Liver (tissue), 3 donors: Measurements from ENCODE around the gene YBX3.

Experiments used
- EGR1 ChIP-seq, 2 donors: IDR thresholded peaks; 2 replicates each; pipeline ENCODE4 v1.6.1; 2016 to 2018; ENCODE audit warnings: antibody characterized with exemption in 2 of 2, low read depth in 2 of 2
- FOXA1 ChIP-seq: IDR thresholded peaks from 2 replicates; pipeline ENCODE4 v1.6.1; 2016; ENCODE audit warnings: antibody characterized with exemption
- GABPA ChIP-seq, 2 donors: IDR thresholded peaks in 1 of 2; conservative IDR thresholded peaks in 1 of 2; 2 replicates each; pipeline ENCODE4 v1.6.1; 2016; ENCODE audit warnings: antibody characterized with exemption in 2 of 2, mild to moderate bottlenecking in 1 of 2, moderate library complexity in 1 of 2
- JUND ChIP-seq, 2 donors: IDR thresholded peaks; 2 replicates each; pipeline ENCODE4 v1.6.1; 2016; ENCODE audit warnings: antibody characterized with exemption in 2 of 2
- MAX ChIP-seq: IDR thresholded peaks from 2 replicates; pipeline ENCODE4 v1.6.1; 2016; ENCODE audit warnings: antibody characterized with exemption
- RAD21 ChIP-seq, 2 donors: IDR thresholded peaks; 2 replicates each; pipeline ENCODE4 v1.6.1; 2016; ENCODE audit warnings: antibody characterized with exemption in 2 of 2, mild to moderate bottlenecking in 2 of 2
- REST ChIP-seq: IDR thresholded peaks from 2 replicates; pipeline ENCODE4 v1.6.1; 2016; ENCODE audit warnings: antibody characterized with exemption, mild to moderate bottlenecking
- RXRA ChIP-seq, 2 donors: IDR thresholded peaks; 2 replicates each; pipeline ENCODE4 v1.6.1; 2017 to 2018; ENCODE audit warnings: antibody characterized with exemption in 2 of 2, mild to moderate bottlenecking in 1 of 2
- SP1 ChIP-seq: IDR thresholded peaks from 2 replicates; pipeline ENCODE4 v1.6.1; 2018; ENCODE audit warnings: antibody characterized with exemption, mild to moderate bottlenecking
- TAF1 ChIP-seq: conservative IDR thresholded peaks from 2 replicates; pipeline ENCODE4 v1.6.1; 2016; ENCODE audit warnings: antibody characterized with exemption, mild to moderate bottlenecking
- YY1 ChIP-seq: IDR thresholded peaks from 2 replicates; pipeline ENCODE4 v1.6.1; 2016; ENCODE audit warnings: antibody characterized with exemption, mild to moderate bottlenecking
- ZBTB33 ChIP-seq: IDR thresholded peaks from 2 replicates; pipeline ENCODE4 v1.6.1; 2016; ENCODE audit warnings: antibody characterized with exemption
- TF ChIP-seq, protein P1 (sequence below): fragments of 150-350 bp; IDR thresholded peaks from 2 replicates; pipeline ENCODE4 v1.5.1; 2017; ENCODE audit warnings: improper control_type of control experiment, low read depth, low read length; ENCODE audit not compliant: missing input control
- TF ChIP-seq, protein P2 (sequence below): IDR thresholded peaks from 2 replicates; pipeline ENCODE4 v1.6.1; 2016; ENCODE audit warnings: antibody characterized with exemption
- donor health status: healthy.
- donor health status: healthy.

- TF ChIP-seq JUND (IDR thresholded peaks at IDR 0.05) (no peak), RXRA (IDR thresholded peaks at IDR 0.05) (no peak), TAF1 (no peak), RAD21 (IDR thresholded peaks at IDR 0.05) (no peak), ZBTB33 (no peak), MAX (no peak), GABPA (IDR thresholded peaks at IDR 0.05 in 1 of 2, conservative IDR thresholded peaks at IDR 0.05 in 1 of 2) (no peak), SP1 (no peak), EGR1 (IDR thresholded peaks at IDR 0.05; ENCODE audit: low read depth in 2 of 2) (no peak), FOXA1 (no peak), YY1 (no peak), REST (no peak)
- TF ChIP-seq, protein P1, sequence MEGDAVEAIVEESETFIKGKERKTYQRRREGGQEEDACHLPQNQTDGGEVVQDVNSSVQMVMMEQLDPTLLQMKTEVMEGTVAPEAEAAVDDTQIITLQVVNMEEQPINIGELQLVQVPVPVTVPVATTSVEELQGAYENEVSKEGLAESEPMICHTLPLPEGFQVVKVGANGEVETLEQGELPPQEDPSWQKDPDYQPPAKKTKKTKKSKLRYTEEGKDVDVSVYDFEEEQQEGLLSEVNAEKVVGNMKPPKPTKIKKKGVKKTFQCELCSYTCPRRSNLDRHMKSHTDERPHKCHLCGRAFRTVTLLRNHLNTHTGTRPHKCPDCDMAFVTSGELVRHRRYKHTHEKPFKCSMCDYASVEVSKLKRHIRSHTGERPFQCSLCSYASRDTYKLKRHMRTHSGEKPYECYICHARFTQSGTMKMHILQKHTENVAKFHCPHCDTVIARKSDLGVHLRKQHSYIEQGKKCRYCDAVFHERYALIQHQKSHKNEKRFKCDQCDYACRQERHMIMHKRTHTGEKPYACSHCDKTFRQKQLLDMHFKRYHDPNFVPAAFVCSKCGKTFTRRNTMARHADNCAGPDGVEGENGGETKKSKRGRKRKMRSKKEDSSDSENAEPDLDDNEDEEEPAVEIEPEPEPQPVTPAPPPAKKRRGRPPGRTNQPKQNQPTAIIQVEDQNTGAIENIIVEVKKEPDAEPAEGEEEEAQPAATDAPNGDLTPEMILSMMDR, result no peak
- TF ChIP-seq, protein P2, sequence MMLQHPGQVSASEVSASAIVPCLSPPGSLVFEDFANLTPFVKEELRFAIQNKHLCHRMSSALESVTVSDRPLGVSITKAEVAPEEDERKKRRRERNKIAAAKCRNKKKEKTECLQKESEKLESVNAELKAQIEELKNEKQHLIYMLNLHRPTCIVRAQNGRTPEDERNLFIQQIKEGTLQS, result no peak
These were observed 14.3 kb downstream of the YBX3 start for GRCh38 chr12:10708862-10709261.
